ENCODE measurements around the gene FCRL4.

Gene FCRL4

GRCh38 chr1:157597959-157598667 lies at the start of gene FCRL4:
Gene FCRL4, minus strand, starts transcription at chr1:157598085. Its CDS starts 141 bp downstream, at chr1:157597944.
- no peak for DNase-seq

DNA sequence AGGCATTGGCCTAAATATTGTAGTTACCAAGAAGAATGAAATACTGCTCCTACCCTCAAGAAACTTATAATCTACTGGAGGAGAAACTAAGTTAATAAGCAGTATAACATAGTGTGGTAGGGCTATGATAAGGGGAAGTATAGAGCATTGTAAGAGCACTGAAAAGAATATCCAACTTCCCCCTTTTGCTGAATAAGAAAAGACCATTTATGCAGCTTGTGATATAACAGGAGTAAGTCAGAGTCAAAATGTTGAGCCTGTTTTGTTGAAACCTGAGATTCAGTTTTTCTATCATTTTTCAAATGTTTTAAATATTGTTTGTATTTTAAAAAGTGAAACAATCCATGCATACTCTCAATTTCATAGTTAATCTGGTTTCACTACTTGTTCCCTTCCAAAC lies 48.3 kb upstream of the FCRL4 start:
- DNase-seq: no peak

DNA sequence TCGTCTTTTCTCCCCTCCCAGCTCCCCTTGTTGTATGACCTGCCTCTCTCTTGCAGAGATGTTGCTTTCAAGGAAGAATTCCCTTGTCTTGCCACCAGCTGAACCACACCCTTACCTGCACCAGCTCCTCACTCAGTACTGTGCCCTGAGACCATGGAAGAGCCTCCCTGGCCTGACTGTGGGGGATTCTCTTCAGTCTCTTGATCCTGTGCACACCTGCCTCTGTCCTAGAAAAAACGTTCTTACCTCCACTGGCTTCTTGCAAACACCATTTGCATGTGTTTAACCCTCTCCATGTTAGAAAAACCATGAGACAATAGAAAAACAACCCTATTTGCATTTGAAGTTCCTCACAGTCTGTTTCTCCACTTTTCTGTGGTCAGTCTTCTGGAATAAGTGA lies 43.3 kb upstream of the FCRL4 start:
- DNase-seq: no peak

GRCh38 chr1:157639800-157640199 lies 41.9 kb upstream of the FCRL4 start:
- no peak for DNase-seq

GRCh38 chr1:157628773-157629172 lies 30.9 kb upstream of the FCRL4 start:
- DNase-seq: no peak

DNA sequence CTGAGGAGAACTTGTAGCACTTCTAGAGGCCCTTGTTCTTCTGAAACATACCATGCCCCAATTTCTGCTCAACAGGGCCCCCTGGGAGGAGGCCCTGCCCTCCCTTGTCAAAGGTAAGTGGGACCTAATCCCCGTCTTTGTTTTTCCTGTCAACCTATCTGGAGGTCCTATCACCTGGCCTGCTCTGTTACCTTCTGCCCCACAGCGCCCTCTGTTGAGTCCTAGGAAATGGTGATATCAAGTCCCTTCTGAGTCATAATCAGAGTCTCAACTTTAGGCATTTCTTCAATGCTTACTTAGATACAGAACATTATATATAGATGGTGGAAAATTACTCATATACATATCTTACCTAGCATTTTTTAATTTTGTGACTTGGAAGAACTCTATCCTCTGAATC lies 28.2 kb upstream of the FCRL4 start:
- no peak for DNase-seq

DNA sequence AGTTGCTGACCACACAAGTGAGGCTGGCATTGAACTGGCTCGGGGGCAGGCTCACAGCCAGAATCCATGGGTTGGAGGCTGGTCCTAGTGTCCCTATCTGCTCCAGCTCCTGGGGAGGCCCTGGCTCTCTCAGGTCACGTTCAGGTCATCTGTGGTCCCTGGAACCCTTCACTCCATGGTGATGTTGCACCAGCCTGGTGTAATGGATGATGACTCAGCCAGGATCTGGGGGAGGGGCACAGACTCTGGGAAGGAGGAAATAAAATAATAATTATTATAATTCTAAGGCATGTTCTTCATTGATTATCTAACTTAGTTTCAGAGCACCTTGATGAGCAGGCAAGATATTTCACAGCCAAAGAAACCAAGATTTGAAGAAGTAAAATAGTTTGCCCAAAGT lies 26.6 kb upstream of the FCRL4 start:
- DNase-seq: peak; percentile 15

DNA sequence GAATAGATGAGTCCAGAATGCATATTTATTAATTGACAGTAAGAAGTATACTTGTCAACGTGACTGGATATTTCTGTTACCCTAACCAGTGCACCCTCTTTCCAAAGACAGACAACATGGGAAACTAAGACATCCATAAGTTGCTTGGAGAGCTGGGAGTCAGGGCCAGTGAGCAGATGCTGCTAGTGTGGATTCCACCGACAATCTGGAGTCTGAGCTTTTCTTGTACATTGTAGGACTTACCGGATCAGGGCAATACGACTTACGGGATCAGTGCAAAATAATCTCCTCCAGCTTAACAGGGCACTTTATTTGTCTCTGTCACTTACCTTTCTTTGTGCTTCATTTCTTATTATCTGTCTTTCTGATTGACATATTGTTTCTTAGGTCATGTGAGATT lies 24.6 kb upstream of the FCRL4 start:
- no peak for DNase-seq

DNA sequence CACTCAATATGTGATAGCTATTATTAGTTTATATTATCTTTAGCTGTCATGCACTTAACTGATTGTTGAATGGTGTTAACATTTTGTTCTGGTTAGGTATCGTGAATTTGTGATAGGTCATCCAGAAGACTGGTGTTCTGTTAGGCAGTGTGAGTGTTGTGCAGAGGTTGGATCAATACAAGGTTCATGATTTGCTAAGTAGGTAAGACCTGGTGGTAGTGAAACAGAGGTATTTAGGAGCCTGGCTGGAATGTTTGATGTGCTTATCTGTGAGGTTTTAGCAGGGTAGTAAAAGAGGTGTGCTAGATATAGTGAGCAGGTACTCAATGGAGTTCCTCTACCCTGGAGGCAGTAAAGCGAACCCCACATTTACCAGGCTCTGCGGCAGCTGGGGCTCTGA lies 20.3 kb upstream of the FCRL4 start:
- DNase-seq: no peak

DNA sequence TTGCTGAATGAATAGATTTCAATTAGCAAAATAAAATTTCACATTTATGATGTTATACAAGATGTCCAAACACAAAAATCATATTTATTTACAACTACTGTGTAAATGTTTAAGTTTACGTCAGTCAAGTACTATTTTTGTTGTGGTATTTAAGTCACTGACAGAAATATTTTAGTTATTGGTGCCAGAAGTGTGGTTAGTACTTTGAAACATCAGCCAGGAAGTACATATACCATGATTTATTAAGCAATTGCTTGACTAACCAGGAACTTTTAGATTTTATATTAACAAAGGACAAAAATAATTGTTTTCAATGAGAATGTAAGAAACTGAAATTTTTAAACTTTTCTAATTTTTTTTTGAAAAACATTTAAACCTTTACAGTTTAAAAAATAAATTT lies 2.4 kb upstream of the FCRL4 start:
- peak; percentile 3 for DNase-seq

DNA sequence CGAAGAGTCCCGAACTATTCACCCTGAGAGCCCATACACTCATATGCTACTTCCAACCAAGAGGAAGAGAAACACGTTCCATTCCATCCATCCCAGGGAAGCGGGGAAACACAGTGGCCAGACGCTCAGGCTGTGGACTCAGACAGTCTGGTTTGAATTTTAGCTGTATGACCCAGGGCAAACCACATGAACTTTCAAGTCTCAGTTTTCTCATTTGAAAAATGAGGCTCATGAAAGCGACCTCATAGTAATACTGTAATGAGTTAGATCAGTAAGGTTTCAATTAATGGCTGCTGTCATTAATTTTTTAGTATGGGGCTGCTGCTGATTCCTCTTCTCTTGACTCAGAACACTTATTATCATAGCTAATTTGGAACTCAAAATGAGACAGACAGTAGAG lies 1.5 kb downstream of the FCRL4 start:
- DNase-seq: peak; percentile 28

- DNase-seq: no peak
These were observed 2.5 kb downstream of the FCRL4 start for GRCh38 chr1:157595356-157595755.

- no peak for DNase-seq
These were observed 11.9 kb downstream of the FCRL4 start for GRCh38 chr1:157585984-157586383.

- no peak for DNase-seq
These were observed 13.4 kb downstream of the FCRL4 start for GRCh38 chr1:157584503-157584902.

DNA sequence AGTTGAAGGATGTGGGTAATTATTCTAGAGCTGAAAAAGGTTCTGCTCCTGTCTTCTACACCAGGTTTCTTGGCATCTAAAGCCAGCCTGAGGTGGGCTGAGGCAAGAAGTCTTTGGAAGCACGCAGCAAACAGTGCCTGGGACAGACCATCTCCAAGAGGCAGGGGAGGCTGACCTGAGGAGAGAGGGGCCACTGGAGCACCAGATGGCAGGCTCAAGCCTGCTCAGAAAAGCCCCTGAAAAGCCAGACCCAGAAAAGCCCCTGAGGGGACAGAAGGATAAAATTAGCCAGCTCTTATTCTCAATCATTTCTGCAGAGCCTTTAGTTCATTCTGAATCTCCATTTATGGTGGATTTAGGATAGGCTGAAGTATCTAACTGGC lies 17.1 kb downstream of the FCRL4 start:
- no peak for DNase-seq

- peak; percentile 53 for DNase-seq
These were observed 17.6 kb downstream of the FCRL4 start for GRCh38 chr1:157580179-157580827.

DNA sequence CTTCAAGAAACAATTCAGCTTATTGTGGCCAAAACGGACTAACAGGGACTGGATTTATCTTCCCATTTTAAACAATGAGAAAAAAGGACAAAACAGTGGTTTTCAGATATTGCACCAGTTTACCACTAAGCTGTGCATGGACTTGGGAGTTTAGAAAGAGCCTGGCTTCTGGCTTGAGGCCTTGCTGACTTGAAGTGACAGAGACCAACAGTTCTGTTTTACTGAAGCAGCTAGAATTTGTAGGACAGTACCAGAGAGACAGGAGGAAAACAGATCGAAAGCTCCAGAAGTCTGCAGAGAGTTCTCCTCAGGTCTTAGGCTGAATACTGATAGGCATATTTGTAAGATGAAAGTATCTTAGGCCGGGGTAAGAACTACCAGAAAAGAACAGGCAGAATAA lies 20.5 kb downstream of the FCRL4 start:
- no peak for DNase-seq

DNA sequence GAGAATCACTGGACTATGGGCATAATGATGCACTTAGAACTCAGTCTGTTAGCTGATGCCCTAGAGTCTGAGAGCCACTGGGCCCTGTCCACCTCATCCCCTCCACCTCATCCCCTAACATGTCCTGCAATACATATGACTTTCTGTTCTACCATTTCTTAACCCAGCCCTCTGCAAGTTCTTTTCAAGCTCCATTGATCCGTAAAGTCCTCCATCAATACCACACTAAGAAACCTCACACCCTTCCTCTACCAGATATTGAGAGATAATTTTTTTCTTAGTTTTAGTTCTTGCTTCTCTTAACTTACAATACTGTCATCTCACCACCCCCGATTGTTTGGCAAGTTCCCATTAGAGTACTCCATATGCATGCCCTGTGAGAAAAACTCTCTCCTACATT lies 22.1 kb downstream of the FCRL4 start:
- DNase-seq: no peak

- DNase-seq: no peak
These were observed 23.0 kb downstream of the FCRL4 start for GRCh38 chr1:157574836-157575235.

GRCh38 chr1:157566484-157567300 lies 31.2 kb downstream of the FCRL4 start:
- no peak for DNase-seq

- no peak for DNase-seq
These were observed 35.4 kb downstream of the FCRL4 start for GRCh38 chr1:157562515-157562914.

GRCh38 chr1:157558119-157558518 lies 39.8 kb downstream of the FCRL4 start:
- no peak for DNase-seq

DNA sequence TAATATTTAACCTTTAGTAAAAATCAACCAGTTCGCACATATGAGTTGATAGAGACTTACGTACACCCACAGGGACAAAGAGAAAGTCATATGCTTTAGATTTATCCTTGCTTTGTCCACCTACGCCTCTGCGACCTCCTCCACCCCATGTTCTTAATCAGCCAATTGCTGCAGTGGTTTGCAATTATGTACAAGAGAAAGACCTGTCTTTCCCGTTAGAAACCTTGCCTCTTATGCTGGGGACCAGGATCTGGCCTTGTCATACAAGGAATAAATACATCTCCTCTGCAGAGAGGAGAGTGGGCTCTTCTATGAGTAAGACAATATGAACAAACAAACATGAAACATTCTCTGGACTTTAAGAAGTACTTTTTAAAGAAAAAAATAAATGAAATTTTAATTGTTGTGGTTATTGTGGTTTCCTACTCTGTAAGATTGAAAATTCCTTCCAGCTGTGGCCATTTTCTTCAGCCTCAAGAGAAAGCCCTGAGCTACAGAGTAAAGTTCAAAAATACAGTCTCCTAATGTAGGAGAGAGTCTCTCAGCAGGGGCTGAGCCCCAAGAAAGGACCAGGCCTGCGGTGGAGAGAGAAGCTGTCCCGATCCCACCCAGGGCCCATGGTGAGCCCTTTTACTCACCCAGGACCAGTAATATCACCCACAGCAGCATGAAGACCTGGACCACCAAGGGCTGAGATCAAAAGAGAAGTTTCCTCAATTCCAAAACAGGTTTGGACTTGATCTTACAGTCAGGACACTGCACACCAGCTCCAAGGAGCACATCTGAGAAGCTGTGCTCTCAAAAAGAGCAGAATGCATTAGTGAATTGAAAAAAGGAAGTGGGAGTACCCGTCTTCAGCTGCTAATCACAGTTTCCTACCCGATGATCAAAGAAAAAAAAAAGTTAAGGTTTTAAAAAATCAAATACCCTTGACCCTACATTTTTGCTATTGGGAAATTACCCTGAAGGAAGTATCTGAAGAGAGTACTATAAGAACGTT lies 45.9 kb downstream of the FCRL4 start, which contains the start of gene FCRL5:
TSS of gene FCRL5 (minus strand) at position 822 of the 1,000 bp plus-strand sequence. CDS start at position 669, 153 bp downstream.
- no peak for DNase-seq
